22Rv1 (cell line): ENCODE results near the gene PIK3AP1.

Experiments
- H3K27ac ChIP-seq: fragments of 450-650 bp; 2 replicates; pipeline ENCODE4 v1.5.1; 2017
- ZFX ChIP-seq: fragments of 450-650 bp; IDR thresholded peaks from 2 replicates; pipeline ENCODE4 v1.6.1; 2017; ENCODE audit warnings: antibody characterized with exemption, borderline replicate concordance
- TF ChIP-seq, protein P1 (sequence below): fragments of 450-650 bp; IDR thresholded peaks from 2 replicates; pipeline ENCODE4 v1.5.1; 2017; ENCODE audit warnings: mild to moderate bottlenecking

The PIK3AP1 gene

DNA sequence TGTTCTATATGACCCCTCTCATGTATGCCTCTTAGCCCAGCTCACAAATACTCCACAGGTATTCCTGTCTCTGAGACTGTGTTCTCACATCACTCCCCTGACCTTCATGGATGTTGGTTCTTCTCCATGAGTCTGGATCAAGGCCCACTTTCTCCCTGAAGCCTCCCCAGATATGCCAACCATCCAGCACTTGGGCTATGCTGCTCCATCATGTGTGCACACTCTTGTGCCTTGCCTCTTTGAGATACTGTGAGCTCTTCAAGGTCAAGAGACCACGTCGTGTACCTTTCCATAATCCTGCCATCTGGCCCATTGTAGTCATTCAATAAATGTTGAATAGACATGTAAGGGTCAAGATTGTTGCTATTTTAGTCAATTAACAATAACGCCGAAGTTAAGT is 103.4 kb downstream of the PIK3AP1 start:
- no peak for TF ChIP-seq ZFX
- TF ChIP-seq, protein P1, sequence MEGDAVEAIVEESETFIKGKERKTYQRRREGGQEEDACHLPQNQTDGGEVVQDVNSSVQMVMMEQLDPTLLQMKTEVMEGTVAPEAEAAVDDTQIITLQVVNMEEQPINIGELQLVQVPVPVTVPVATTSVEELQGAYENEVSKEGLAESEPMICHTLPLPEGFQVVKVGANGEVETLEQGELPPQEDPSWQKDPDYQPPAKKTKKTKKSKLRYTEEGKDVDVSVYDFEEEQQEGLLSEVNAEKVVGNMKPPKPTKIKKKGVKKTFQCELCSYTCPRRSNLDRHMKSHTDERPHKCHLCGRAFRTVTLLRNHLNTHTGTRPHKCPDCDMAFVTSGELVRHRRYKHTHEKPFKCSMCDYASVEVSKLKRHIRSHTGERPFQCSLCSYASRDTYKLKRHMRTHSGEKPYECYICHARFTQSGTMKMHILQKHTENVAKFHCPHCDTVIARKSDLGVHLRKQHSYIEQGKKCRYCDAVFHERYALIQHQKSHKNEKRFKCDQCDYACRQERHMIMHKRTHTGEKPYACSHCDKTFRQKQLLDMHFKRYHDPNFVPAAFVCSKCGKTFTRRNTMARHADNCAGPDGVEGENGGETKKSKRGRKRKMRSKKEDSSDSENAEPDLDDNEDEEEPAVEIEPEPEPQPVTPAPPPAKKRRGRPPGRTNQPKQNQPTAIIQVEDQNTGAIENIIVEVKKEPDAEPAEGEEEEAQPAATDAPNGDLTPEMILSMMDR = no peak
- no peak overlapping the region for H3K27ac ChIP-seq

DNA sequence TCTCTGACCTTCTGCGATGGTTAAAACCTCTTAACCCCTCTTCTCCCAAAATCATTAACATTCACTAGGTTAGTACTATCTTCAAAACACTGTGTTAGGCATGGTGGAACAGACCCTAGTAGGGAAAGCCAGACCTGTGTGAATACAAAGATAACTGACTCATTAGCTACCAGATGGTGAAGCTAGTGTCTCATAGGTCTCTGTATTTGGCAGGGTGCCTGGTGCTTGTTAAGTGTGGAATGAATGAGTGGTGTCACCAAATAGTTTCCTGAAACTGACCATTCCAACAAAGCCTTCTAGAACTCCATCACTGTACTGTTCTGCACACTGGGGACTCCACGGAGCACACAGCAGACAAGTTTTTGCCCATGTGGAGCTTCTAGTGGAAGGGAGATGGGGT is 105.8 kb downstream of the PIK3AP1 start:
- H3K27ac ChIP-seq = no peak overlapping the region
- TF ChIP-seq, protein P1 = no peak
- no peak for TF ChIP-seq ZFX

GRCh38 chr10:96613576-96613975 is 106.7 kb downstream of the PIK3AP1 start:
- TF ChIP-seq ZFX = no peak
- TF ChIP-seq, protein P1 = no peak
- no peak overlapping the region for H3K27ac ChIP-seq

DNA sequence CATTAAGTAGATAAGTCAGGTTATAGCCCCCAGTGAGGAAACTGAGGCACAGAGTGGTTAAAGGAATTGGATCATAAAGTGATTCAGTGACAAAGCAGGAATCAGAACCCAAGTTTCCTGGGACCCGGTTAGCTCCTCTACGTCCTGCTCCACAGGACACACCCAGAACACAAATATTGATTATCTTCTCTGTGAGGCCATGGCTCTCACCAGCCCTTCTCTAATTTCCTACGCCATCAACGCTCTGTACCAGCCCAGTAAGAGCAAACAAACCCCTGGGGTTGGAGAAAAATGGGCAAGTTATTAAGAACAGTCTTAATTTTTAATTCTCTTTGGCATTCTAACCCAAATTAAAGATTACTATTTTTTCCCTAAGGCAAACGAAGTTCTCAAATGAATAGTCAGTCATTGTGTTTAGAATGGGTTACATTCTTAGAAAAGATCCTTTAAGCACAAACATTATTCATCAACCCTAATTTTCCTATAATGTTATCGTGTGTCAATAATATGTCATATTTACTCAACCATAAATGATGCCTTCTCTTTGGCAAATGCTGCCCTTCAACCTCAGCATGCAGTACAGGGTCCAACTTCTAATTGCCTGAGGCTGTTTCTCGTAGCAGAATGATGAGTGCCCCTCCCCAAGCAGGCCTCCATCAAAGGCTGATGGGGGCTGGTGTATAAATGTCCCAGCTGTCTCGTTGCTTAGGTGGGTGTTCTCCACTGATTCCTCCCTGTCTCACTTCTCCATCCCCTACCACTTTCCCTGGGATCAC is 108.1 kb downstream of the PIK3AP1 start:
- peak overlapping the region; percentile 67 for H3K27ac ChIP-seq
- TF ChIP-seq, protein P1 = no peak
- TF ChIP-seq ZFX = no peak

DNA sequence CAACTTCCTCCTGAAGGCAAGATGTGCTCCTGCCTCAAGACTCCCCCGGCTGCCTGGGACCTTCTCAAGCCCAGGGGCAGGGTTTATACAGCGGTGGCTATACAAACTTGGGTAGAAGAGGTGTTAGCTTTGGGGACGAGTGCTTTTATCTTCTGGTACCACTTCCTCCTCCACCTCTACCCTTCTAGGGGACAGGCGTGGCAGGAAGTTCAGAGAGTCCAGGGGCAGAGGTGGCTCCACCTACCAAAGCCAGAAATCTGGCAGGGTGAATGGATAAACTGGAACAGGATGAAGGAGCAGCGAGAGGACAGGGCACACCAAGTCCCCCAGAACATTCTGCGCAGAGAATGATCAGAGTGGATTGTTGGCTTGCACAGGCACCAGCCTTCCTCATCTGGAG is 109.5 kb downstream of the PIK3AP1 start:
- TF ChIP-seq, protein P1 = no peak
- TF ChIP-seq ZFX = no peak

DNA sequence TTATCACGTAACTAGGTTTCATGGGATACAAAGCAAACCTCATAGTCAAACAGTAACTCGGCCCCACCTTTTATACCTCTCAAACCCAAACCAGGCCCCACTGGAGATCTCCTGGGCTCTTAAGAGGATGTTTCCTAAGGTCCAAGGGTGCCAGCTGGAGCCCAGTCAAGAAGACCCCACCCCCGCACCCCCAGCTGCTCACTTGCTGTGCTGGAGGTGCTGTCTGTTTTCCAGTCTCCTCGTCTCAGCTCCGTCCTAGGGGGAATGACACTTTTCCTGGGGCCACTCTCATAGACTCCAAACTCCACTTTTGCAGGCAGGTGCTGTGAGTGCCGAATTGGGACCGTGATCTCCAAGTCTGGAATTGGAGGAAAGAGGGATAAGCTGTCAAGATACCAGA is 110.8 kb downstream of the PIK3AP1 start:
- TF ChIP-seq, protein P1 = no peak
- TF ChIP-seq ZFX = no peak
- H3K27ac ChIP-seq = no peak overlapping the region

More for the DNA sequence above, 109.5 kb downstream of the PIK3AP1 start:
- 0 out of 2 replicates have a peak overlapping the region, but pooled peaks have one; percentile 67 for H3K27ac ChIP-seq

GRCh38 chr10:96608805-96609204 is 111.5 kb downstream of the PIK3AP1 start:
- TF ChIP-seq, protein P1 = no peak
- no peak for TF ChIP-seq ZFX
- no peak overlapping the region for H3K27ac ChIP-seq
